ENCODE measurements around the gene SLC8A1. TPM values are rescaled to one million over a fixed set of nuclear protein-coding genes. Genes with fewer than 3 reads are reported as not detected.

Gene SLC8A1
- polyA plus RNA-seq, 4 donors = 65.2 to 77.2 (median 68.5) TPM

- DNase-seq (ENCODE audit: low read depth in 4 of 4, low spot score in 2 of 4) = no peak
These were observed 274.5 kb downstream of the SLC8A1 start for GRCh38 chr2:40177366-40177765.

- DNase-seq (ENCODE audit: low read depth in 4 of 4, low spot score in 2 of 4) = no peak
These were observed 278.6 kb downstream of the SLC8A1 start for GRCh38 chr2:40173276-40173675.

DNA sequence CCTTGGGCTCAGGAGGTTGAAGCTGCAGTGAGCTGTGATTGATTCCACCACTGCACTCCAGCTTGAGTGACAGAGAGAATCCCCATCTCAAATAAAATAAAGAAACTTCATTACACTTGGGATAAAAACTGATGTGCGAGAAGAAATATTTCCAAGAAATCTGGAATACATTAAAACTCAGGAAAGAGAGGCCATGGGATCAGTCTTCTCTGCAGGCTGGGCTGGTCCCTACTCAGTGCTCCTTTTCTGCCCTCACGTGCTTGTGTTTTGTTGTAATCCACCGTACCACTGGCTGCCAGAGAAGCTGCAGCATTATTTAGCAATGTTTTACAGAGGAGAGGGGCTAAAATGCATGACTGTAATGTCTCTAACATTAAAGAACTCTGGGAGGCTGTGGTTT lies 282.0 kb downstream of the SLC8A1 start:
- DNase-seq (ENCODE audit: low read depth in 4 of 4, low spot score in 2 of 4) = no peak

- DNase-seq (ENCODE audit: low read depth in 4 of 4, low spot score in 2 of 4) = no peak
These were observed 282.5 kb downstream of the SLC8A1 start for GRCh38 chr2:40169430-40169829.

DNA sequence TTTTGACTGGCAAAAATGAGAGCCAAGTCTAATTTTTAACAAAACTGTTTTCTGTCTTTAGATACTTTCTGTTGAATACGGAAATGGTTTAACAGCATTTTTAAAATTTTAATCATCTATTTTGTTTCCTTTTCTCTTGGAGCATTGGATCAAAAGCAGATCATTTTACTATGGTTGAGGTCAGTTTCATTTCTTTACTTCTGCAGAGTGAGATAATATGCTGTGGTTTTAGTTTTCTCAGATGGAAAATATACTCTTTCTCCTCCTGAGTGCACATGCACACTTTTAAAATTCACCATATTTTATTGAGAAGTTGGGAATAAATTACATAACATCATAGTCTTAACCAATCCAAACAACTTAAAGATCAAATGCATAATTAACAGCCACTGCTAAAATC lies 283.3 kb downstream of the SLC8A1 start:
- DNase-seq (ENCODE audit: low read depth in 4 of 4, low spot score in 2 of 4) = no peak

DNA sequence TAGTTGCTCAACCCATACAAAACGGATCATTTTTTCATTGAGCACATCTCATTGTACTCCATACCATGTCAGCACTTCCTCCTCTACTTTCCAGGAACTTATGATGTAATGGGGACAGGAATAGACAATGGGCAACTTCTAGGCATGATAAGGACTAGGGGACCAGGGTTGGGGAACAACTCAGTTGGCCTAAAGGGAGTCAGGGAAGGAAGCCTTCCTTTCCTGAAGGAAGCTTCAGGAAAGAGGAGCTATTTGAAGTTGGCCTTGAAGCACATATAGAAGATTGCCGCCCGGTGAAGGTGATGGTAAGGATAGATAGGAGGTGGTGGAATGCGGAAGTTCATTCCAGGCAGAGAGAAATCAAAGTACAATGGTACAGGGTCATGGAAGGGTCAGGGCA lies 283.9 kb downstream of the SLC8A1 start:
- no peak for DNase-seq (ENCODE audit: low read depth in 4 of 4, low spot score in 2 of 4)

DNA sequence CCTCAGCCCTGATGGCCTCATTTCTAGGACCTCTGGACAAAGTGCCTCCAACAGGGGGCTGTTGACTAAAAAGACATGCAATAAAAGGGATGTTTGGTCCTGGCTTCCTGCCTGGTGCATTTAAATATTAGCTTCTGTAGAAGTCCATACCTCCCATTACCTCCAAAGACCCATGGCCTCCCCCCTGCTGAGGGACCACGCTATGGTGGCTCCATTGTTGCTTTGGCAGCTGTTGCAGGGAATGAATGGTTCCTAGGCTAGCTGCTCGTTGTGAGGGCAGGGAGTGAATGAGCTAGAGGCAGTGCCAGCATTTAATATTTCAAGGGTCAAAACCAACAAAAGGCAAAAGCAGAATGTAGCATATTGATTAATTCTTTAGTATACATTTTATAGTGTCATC lies 285.9 kb downstream of the SLC8A1 start:
- no peak for DNase-seq (ENCODE audit: low read depth in 4 of 4, low spot score in 2 of 4)

DNA sequence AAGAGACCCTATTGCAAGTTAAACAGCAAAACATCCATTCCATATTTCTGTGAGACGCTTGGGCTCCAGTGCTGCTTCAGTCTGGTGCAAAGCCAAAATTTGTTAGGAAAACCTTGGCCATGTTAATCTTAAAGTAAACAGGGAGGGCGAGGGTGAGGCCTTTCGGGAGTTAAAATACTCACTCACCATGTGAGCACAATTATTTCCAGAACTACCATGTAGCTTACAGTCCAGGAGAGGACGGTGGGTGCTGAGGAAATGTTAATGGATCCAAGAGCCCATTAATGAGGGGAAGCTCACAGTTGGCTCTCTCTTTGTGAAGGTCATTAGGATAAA lies 286.4 kb downstream of the SLC8A1 start:
- no peak for DNase-seq (ENCODE audit: low read depth in 4 of 4, low spot score in 2 of 4)

DNA sequence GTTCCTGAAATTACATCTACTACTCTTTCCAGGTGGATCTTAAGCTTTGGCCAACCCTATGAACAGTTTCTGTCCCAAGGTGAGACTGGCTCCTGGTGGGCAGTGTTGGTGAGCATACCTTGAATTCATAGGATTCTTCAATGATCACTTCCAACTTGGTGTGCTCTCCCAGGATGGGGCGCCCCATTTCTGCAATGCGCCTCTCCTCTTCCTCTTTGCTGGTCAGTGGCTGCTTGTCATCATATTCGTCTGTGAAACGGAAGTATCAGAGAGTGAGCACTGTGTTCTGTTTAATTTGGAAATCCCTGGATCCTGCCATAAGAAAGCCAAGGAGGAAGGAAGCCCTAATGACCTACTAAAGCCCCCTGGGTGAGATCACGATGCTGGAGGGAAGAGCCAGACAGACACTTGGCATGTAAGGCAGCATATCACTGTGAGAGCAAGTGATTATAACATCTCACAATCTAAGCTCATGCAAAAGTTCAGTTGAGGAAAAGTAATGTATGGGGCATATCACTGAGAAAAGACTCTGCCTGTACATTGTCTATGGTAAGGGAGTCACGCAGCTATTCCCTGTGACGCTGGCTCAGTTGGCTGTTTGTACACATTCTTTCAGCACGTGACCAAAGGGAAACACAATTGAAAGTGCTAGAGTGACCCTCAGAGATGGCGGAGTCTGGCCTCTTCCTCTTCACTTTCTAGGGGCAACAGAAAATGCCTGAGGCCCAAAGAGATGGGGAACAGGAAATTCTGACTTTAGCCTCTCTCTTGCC lies 287.0 kb downstream of the SLC8A1 start:
- DNase-seq (ENCODE audit: low read depth in 4 of 4, low spot score in 2 of 4) = peak in 1 of 4 donors; percentile 16

GRCh38 chr2:40161986-40162385 lies 289.9 kb downstream of the SLC8A1 start:
- DNase-seq (ENCODE audit: low read depth in 4 of 4, low spot score in 2 of 4) = no peak

GRCh38 chr2:40160751-40161218 lies 291.1 kb downstream of the SLC8A1 start:
- DNase-seq (ENCODE audit: low read depth in 4 of 4, low spot score in 2 of 4) = no peak

DNA sequence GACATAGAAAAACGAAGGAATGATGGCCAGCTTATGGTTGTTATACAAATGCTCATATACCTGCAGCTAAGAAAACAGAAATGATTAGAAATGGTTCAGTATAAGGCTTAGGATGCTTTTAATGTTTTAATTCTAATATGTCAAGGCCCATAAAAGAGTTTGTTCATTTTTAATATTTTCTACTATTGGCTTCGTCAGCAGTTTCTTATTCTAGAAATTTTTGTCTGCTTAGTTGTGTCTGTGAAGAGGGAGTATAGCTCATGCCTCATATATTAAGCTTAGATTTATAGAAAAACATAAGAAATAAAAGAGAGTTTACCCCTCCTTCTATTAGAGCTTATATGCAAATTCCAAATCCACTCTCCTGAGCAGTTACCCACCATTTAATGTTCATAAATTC lies 292.6 kb downstream of the SLC8A1 start:
- DNase-seq (ENCODE audit: low read depth in 4 of 4, low spot score in 2 of 4) = no peak

DNA sequence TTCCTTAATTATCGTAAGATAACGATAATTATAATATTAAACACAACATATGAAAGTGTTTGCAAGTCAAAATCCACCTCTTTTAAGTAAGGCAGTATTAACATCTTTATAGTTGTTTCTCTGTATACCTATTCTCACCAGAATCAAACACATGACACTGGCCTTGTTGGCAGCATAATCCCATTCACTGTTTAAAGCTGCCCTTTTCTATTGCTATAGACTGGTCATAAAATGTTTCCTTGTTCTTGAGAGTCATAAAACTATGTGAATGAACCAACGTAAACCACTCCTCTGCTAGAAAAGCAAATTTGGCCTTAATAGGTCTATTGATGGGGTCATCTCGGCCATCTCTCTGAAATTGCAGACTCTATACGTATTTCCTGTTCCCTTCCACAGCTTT lies 293.1 kb downstream of the SLC8A1 start:
- no peak for DNase-seq (ENCODE audit: low read depth in 4 of 4, low spot score in 2 of 4)

- no peak for DNase-seq (ENCODE audit: low read depth in 4 of 4, low spot score in 2 of 4)
These were observed 296.2 kb downstream of the SLC8A1 start for GRCh38 chr2:40155728-40156127.

GRCh38 chr2:40150266-40150665 lies 301.6 kb downstream of the SLC8A1 start:
- no peak for DNase-seq (ENCODE audit: low read depth in 4 of 4, low spot score in 2 of 4)

DNA sequence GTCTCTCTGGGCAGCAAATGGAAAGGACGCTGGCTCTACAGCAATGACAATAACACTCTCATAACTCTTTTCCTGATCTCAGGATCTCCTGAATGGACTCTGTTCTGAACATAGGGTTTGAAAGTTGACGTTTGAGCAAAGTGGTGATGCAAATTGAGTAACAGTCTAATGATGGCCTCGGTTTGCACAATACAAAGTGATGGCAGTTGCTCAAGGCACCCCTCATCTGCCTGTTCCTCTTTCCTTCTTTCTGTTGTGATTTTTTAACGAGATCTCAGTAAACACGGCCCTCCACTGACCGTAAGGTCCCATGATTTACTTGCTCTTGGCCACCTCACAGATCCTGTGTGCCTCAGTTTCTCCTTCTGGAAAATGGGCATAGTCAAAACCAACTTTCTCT lies 303.6 kb downstream of the SLC8A1 start:
- no peak for DNase-seq (ENCODE audit: low read depth in 4 of 4, low spot score in 2 of 4)

GRCh38 chr2:40147360-40147759 lies 304.5 kb downstream of the SLC8A1 start:
- DNase-seq (ENCODE audit: low read depth in 4 of 4, low spot score in 2 of 4) = no peak

DNA sequence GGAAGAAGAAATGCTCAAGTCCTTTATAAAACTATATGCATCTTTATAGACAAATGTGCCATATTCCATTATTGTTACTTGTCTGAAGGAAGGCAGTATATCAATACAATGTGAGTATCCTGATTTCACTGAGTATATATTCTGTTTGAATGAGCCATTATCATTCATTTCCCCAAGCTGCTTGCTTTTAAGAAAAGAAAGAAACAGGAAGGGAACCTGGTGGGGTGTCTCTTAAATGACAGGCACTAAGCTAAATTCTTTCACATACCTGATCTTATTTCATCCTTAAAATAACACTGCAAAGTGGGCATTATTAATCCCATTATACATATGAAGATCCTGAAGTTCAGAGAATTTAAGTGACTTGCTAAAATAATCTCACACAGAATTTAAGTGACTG lies 307.9 kb downstream of the SLC8A1 start:
- DNase-seq (ENCODE audit: low read depth in 4 of 4, low spot score in 2 of 4) = no peak

GRCh38 chr2:40138314-40138713 lies 313.6 kb downstream of the SLC8A1 start:
- no peak for DNase-seq (ENCODE audit: low read depth in 4 of 4, low spot score in 2 of 4)

GRCh38 chr2:40131081-40131704 lies 320.7 kb downstream of the SLC8A1 start:
- no peak for DNase-seq (ENCODE audit: low read depth in 4 of 4, low spot score in 2 of 4)

DNA sequence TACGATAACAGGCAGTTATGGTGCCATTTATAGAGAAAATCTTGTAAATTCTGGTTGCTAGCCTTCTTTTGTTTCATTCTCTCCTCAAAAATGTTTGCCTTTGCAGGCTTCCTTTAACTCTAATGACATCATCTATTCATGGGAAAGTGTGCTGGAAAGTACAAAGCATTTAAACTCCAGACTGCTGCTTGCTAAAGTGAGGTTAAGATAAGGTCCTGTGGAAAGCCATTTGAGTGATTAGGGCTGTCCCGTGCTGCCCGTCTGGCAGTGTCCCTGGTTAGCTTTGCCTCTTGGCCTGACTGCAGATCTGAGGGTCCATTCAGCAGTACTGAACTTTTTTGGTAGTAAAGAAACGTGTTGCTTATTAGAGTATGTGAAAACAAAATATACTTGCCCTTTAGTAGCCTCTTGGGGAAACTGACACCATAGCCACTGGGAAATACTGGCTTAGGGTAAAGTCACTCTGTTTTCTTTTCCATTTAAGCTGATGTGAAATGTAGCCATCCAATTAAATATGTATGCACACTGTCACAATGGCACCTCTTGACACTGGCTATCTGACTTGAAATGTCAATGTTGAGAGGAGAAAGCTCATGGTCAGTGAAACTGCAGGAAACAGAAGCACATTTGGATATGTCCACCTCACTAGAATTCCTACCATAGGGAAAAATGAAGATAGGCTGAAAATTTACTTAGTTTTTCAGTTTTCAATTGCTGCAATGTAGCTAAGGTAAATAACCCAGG lies 321.5 kb downstream of the SLC8A1 start:
- DNase-seq (ENCODE audit: low read depth in 4 of 4, low spot score in 2 of 4) = peak in 1 of 4 donors; percentile 18

- DNase-seq (ENCODE audit: low read depth in 4 of 4, low spot score in 2 of 4) = no peak
These were observed 322.2 kb downstream of the SLC8A1 start for GRCh38 chr2:40129725-40130124.

Measured in left renal cortex interstitium (tissue), 4 donors.